Measurements from ENCODE around the gene FRMD4A.

FRMD4A gene

GRCh38 chr10:13706175-13706574, 624.5 kb downstream of the FRMD4A start:
- no peak overlapping the region for H3K27ac Mint-ChIP-seq
- no peak overlapping the region for H3K4me3 Mint-ChIP-seq
- peaks cover 54% of the 10 kb centered on the region for H3K27me3 Mint-ChIP-seq
- H3K4me1 Mint-ChIP-seq (ENCODE audit: low read depth) = peaks cover 17% of the 10 kb centered on the region
- no peaks in the 10 kb centered on the region for H3K36me3 Mint-ChIP-seq (ENCODE audit: low read depth)
- no peaks in the 10 kb centered on the region for H3K9me3 Mint-ChIP-seq
- DNase-seq = no peak

GRCh38 chr10:13705526-13706174, 625.1 kb downstream of the FRMD4A start:
- no peak for DNase-seq
- Mint-ChIP-seq H3K27me3 (peaks cover 55% of the 10 kb centered on the region), H3K4me1 (ENCODE audit: low read depth) (peaks cover 17% of the 10 kb centered on the region), H3K9me3 (no peaks in the 10 kb centered on the region), H3K4me3 (no peak overlapping the region), H3K27ac (no peak overlapping the region), H3K36me3 (ENCODE audit: low read depth) (no peaks in the 10 kb centered on the region)

GRCh38 chr10:13704964-13705363, 625.8 kb downstream of the FRMD4A start:
- Mint-ChIP-seq H3K4me3 (no peak overlapping the region), H3K4me1 (ENCODE audit: low read depth) (peaks cover 17% of the 10 kb centered on the region), H3K27ac (no peak overlapping the region), H3K36me3 (ENCODE audit: low read depth) (no peaks in the 10 kb centered on the region), H3K9me3 (no peaks in the 10 kb centered on the region), H3K27me3 (peaks cover 59% of the 10 kb centered on the region)
- DNase-seq = no peak

- H3K9me3 Mint-ChIP-seq = no peaks in the 10 kb centered on the region
- H3K27ac Mint-ChIP-seq = no peak overlapping the region
- H3K4me1 Mint-ChIP-seq (ENCODE audit: low read depth) = peaks cover 17% of the 10 kb centered on the region
- no peak for DNase-seq
- no peaks in the 10 kb centered on the region for H3K36me3 Mint-ChIP-seq (ENCODE audit: low read depth)
- no peak overlapping the region for H3K4me3 Mint-ChIP-seq
- peaks cover 57% of the 10 kb centered on the region for H3K27me3 Mint-ChIP-seq
Observed at GRCh38 chr10:13703997-13704536, 626.7 kb downstream of the FRMD4A start.

GRCh38 chr10:13703101-13703818, 627.5 kb downstream of the FRMD4A start:
- no peaks in the 10 kb centered on the region for H3K36me3 Mint-ChIP-seq (ENCODE audit: low read depth)
- no peak overlapping the region for H3K27ac Mint-ChIP-seq
- peaks cover 16% of the 10 kb centered on the region for H3K4me1 Mint-ChIP-seq (ENCODE audit: low read depth)
- H3K27me3 Mint-ChIP-seq = peaks cover 52% of the 10 kb centered on the region
- H3K9me3 Mint-ChIP-seq = no peaks in the 10 kb centered on the region
- no peak for DNase-seq
- H3K4me3 Mint-ChIP-seq = no peak overlapping the region

- no peak overlapping the region for H3K4me3 Mint-ChIP-seq
- no peak for DNase-seq
- no peak overlapping the region for H3K27ac Mint-ChIP-seq
- H3K36me3 Mint-ChIP-seq (ENCODE audit: low read depth) = no peaks in the 10 kb centered on the region
- peaks cover 33% of the 10 kb centered on the region for H3K27me3 Mint-ChIP-seq
- no peaks in the 10 kb centered on the region for H3K9me3 Mint-ChIP-seq
- H3K4me1 Mint-ChIP-seq (ENCODE audit: low read depth) = no peaks in the 10 kb centered on the region
Observed at GRCh38 chr10:13701157-13701919, 629.4 kb downstream of the FRMD4A start.

- no peak for DNase-seq
- Mint-ChIP-seq H3K27me3 (peaks cover 29% of the 10 kb centered on the region), H3K4me3 (no peak overlapping the region), H3K27ac (no peak overlapping the region), H3K36me3 (ENCODE audit: low read depth) (no peaks in the 10 kb centered on the region), H3K4me1 (ENCODE audit: low read depth) (no peaks in the 10 kb centered on the region), H3K9me3 (no peaks in the 10 kb centered on the region)
Observed at GRCh38 chr10:13700473-13701144, 630.1 kb downstream of the FRMD4A start.

- H3K4me3 Mint-ChIP-seq = no peak overlapping the region
- DNase-seq = no peak
Observed at GRCh38 chr10:13699216-13699615, 631.5 kb downstream of the FRMD4A start.

GRCh38 chr10:13698217-13698616, 632.5 kb downstream of the FRMD4A start:
- Mint-ChIP-seq H3K4me3 (no peak overlapping the region), H3K9me3 (no peaks in the 10 kb centered on the region), H3K27me3 (peaks cover 16% of the 10 kb centered on the region), H3K27ac (no peak overlapping the region), H3K36me3 (ENCODE audit: low read depth) (no peaks in the 10 kb centered on the region), H3K4me1 (ENCODE audit: low read depth) (no peaks in the 10 kb centered on the region)
- no peak for DNase-seq

More at GRCh38 chr10:13699216-13699615, 631.5 kb downstream of the FRMD4A start:
- no peaks in the 10 kb centered on the region for H3K4me1 Mint-ChIP-seq (ENCODE audit: low read depth)
- H3K9me3 Mint-ChIP-seq = no peaks in the 10 kb centered on the region
- H3K27ac Mint-ChIP-seq = no peak overlapping the region
- no peaks in the 10 kb centered on the region for H3K36me3 Mint-ChIP-seq (ENCODE audit: low read depth)
- H3K27me3 Mint-ChIP-seq = peaks cover 21% of the 10 kb centered on the region

GRCh38 chr10:13696071-13696470, 634.7 kb downstream of the FRMD4A start:
- H3K4me1 Mint-ChIP-seq (ENCODE audit: low read depth) = no peaks in the 10 kb centered on the region
- H3K4me3 Mint-ChIP-seq = no peak overlapping the region
- H3K36me3 Mint-ChIP-seq (ENCODE audit: low read depth) = no peaks in the 10 kb centered on the region
- no peak overlapping the region for H3K27ac Mint-ChIP-seq
- no peak for DNase-seq
- peaks cover 6% of the 10 kb centered on the region for H3K27me3 Mint-ChIP-seq
- no peaks in the 10 kb centered on the region for H3K9me3 Mint-ChIP-seq

GRCh38 chr10:13695588-13695987, 635.1 kb downstream of the FRMD4A start:
- no peak overlapping the region for H3K4me3 Mint-ChIP-seq
- H3K36me3 Mint-ChIP-seq (ENCODE audit: low read depth) = no peaks in the 10 kb centered on the region
- no peaks in the 10 kb centered on the region for H3K4me1 Mint-ChIP-seq (ENCODE audit: low read depth)
- H3K27me3 Mint-ChIP-seq = peaks cover 6% of the 10 kb centered on the region
- no peaks in the 10 kb centered on the region for H3K9me3 Mint-ChIP-seq
- no peak for DNase-seq
- H3K27ac Mint-ChIP-seq = no peak overlapping the region

GRCh38 chr10:13693783-13694700, 636.7 kb downstream of the FRMD4A start:
- Mint-ChIP-seq H3K4me3 (no peak overlapping the region), H3K27me3 (peaks cover 2% of the 10 kb centered on the region), H3K27ac (no peak overlapping the region)

GRCh38 chr10:13690281-13690825, 640.4 kb downstream of the FRMD4A start:
- Mint-ChIP-seq H3K4me1 (ENCODE audit: low read depth) (no peaks in the 10 kb centered on the region), H3K27ac (no peak overlapping the region), H3K27me3 (no peaks in the 10 kb centered on the region), H3K36me3 (ENCODE audit: low read depth) (no peaks in the 10 kb centered on the region), H3K4me3 (no peak overlapping the region), H3K9me3 (no peaks in the 10 kb centered on the region)
- no peak for DNase-seq

More at GRCh38 chr10:13693783-13694700, 636.7 kb downstream of the FRMD4A start:
- no peaks in the 10 kb centered on the region for H3K4me1 Mint-ChIP-seq (ENCODE audit: low read depth)
- DNase-seq = no peak
- no peaks in the 10 kb centered on the region for H3K36me3 Mint-ChIP-seq (ENCODE audit: low read depth)
- H3K9me3 Mint-ChIP-seq = no peaks in the 10 kb centered on the region

All from activated T-cell treated with anti-CD3 and anti-CD28 coated beads, Interleukin-2, amount 50 U/mL, for 24 hours (primary cell).